ENCODE results near the gene ZNF524. TPM values are rescaled to one million over a fixed set of nuclear protein-coding genes. Genes with fewer than 3 reads are reported as not detected.

Gene ZNF524
- total RNA-seq, 2 donors from 2014 or later, result 30.2 to 54.8 TPM

GRCh38 chr19:55642153-55643002 lies 42.3 kb downstream of the ZNF524 start:
- peak overlapping the region; percentile 85 to 91 for H3K4me3 ChIP-seq
- no peaks in the 10 kb centered on the region for H3K9me3 ChIP-seq
- WGBS, result under 1% methylated on average over 28 of the region's 65 CpGs
- H3K4me1 ChIP-seq (replicated peaks), result peaks cover 31% of the 10 kb centered on the region
- TF ChIP-seq POLR2AphosphoS5 (IDR thresholded peaks at IDR 0.05) (no peak), POLR2A (IDR thresholded peaks at IDR 0.05) (no peak)
- no peaks in the 10 kb centered on the region for H3K36me3 ChIP-seq
- intact Hi-C loops (cut with DNase I), result no loop called here
- H3K27me3 ChIP-seq (replicated peaks; ENCODE audit: insufficient read depth), result no peaks in the 10 kb centered on the region
- DNase-seq (ENCODE audit: low spot score), result no peak
- H3K27ac ChIP-seq, result peak overlapping the region; percentile 93 to 95

GRCh38 chr19:55643003-55643886 lies 43.2 kb downstream of the ZNF524 start, which contains the start of gene ZNF581:
Gene ZNF581 (plus strand): TSS chr19:55643649. CDS start chr19:55644572, 923 bp downstream.
- Histone ChIP-seq H3K4me3 (peak within 1 kb of the TSS; percentile 85 to 91), H3K4me1 (replicated peaks) (peaks cover 33% of the 10 kb centered on the region), H3K9me3 (no peaks in the 10 kb centered on the region), H3K27ac (peak within 1 kb of the TSS; percentile 93 to 95), H3K27me3 (replicated peaks; ENCODE audit: insufficient read depth) (no peaks in the 10 kb centered on the region), H3K36me3 (no peaks in the 10 kb centered on the region)
- intact Hi-C loops (cut with DNase I), result no loop called here
- TF ChIP-seq POLR2AphosphoS5 (IDR thresholded peaks at IDR 0.05), result peak; percentile 86
- peak in 1 of 4 experiments; percentile 9 for TF ChIP-seq CTCF (IDR thresholded peaks at IDR 0.05)
- no peak for TF ChIP-seq POLR2A (IDR thresholded peaks at IDR 0.05)
- peak; percentile 56 for DNase-seq (ENCODE audit: low spot score)
- 3% methylated on average over 53 of the region's 56 CpGs for WGBS

GRCh38 chr19:55643887-55644176 lies 43.7 kb downstream of the ZNF524 start:
- Histone ChIP-seq H3K27me3 (replicated peaks; ENCODE audit: insufficient read depth) (no peaks in the 10 kb centered on the region), H3K4me3 (peak overlapping the region; percentile 85 to 91), H3K9me3 (no peaks in the 10 kb centered on the region), H3K4me1 (replicated peaks) (peaks cover 37% of the 10 kb centered on the region), H3K36me3 (no peaks in the 10 kb centered on the region), H3K27ac (peak overlapping the region; percentile 93 to 95)
- intact Hi-C loops (cut with DNase I), result no loop called here
- no peak for TF ChIP-seq POLR2A (IDR thresholded peaks at IDR 0.05)
- TF ChIP-seq CTCF (IDR thresholded peaks at IDR 0.05), result no peak
- no peak for TF ChIP-seq POLR2AphosphoS5 (IDR thresholded peaks at IDR 0.05)
- DNase-seq (ENCODE audit: low spot score), result no peak
- WGBS, result 2% methylated on average over 15 of the region's 15 CpGs

DNA sequence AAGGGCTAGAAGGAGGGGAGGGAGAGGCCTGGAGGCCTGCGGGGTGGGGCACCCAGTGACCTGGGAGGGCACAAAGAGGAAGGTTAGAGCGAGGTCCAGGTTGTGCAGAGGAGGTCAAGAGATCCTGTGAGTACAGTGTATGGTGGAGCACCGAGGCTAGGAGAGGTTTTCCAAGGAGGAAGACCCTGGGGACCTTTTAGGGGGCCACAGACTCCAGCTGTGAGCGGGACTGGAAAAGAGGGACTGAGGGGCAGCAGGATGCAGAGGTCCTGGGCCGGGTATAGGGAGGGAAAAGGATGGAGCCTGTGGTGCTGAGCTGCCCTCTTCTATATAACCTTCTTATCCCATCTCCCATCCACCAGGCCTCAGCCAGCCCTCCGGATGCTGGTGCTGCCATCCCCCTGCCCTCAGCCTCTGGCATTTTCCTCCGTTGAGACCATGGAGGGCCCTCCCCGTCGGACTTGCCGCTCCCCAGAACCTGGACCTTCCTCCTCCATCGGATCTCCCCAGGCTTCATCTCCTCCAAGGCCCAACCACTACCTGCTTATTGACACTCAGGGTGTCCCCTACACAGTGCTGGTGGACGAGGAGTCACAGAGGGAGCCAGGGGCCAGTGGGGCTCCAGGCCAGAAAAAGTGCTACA lies 44.2 kb downstream of the ZNF524 start:
- peaks cover 38% of the 10 kb centered on the region for H3K4me1 ChIP-seq (replicated peaks)
- 39% methylated on average over 12 of the region's 12 CpGs for WGBS
- peak overlapping the region; percentile 85 to 91 for H3K4me3 ChIP-seq
- H3K27me3 ChIP-seq (replicated peaks; ENCODE audit: insufficient read depth), result no peaks in the 10 kb centered on the region
- no peak for TF ChIP-seq POLR2AphosphoS5 (IDR thresholded peaks at IDR 0.05)
- TF ChIP-seq CTCF (IDR thresholded peaks at IDR 0.05), result no peak
- no peak for TF ChIP-seq POLR2A (IDR thresholded peaks at IDR 0.05)
- H3K27ac ChIP-seq, result peak overlapping the region; percentile 93 to 95
- H3K36me3 ChIP-seq, result no peaks in the 10 kb centered on the region
- no peak for DNase-seq (ENCODE audit: low spot score)
- intact Hi-C loops (cut with DNase I), result no loop called here
- H3K9me3 ChIP-seq, result no peaks in the 10 kb centered on the region

Measured in prostate gland (tissue), 2 donors.